VCaP (cell line): ENCODE measurements around the gene ELF4.

Source experiments
- H3K27ac ChIP-seq: fragments of 450-650 bp; 2 replicates; pipeline ENCODE4 v1.5.1; 2017
- CTCF ChIP-seq: fragments of 450-650 bp; conservative IDR thresholded peaks from 2 replicates; pipeline ENCODE4 v1.5.1; 2017; ENCODE audit warnings: mild to moderate bottlenecking, moderate library complexity

The ELF4 gene

GRCh38 chrX:130018143-130018542 lies 92.2 kb downstream of the ELF4 start:
- H3K27ac ChIP-seq, result no peak overlapping the region
- TF ChIP-seq CTCF, result no peak

GRCh38 chrX:130015181-130015580 lies 95.1 kb downstream of the ELF4 start:
- H3K27ac ChIP-seq, result no peak overlapping the region
- no peak for TF ChIP-seq CTCF
